ENCODE measurements around the gene RSBN1L. TPM values are rescaled to one million over a fixed set of nuclear protein-coding genes. Genes with fewer than 3 reads are reported as not detected.

The RSBN1L gene
- total RNA-seq, 1 donor from 2014 or later, result 10.4 TPM

DNA sequence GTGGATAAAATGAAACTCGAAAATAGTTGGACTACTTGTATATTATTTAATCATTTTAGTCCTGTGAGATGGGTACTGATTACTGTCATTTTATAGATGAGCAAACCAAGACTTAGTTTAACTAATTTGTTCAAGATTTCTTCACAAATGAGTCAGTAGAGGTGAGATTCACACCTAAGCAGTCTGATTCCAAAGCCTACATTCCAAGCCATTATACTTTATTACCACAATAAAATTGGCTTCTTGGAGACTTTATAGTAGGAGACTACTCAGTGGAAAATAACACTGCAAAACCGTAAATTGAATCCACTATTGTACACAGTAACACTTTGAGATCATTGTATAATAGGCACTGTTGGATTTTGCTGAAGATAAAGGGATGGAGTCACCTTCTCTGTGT, 104.5 kb downstream of the RSBN1L start:
- H3K27me3 Mint-ChIP-seq (ENCODE audit: low read depth), result no peaks in the 10 kb centered on the region
- peaks cover 10% of the 10 kb centered on the region for H3K9me3 Mint-ChIP-seq (ENCODE audit: low read depth)
- TF ChIP-seq, protein P1, sequence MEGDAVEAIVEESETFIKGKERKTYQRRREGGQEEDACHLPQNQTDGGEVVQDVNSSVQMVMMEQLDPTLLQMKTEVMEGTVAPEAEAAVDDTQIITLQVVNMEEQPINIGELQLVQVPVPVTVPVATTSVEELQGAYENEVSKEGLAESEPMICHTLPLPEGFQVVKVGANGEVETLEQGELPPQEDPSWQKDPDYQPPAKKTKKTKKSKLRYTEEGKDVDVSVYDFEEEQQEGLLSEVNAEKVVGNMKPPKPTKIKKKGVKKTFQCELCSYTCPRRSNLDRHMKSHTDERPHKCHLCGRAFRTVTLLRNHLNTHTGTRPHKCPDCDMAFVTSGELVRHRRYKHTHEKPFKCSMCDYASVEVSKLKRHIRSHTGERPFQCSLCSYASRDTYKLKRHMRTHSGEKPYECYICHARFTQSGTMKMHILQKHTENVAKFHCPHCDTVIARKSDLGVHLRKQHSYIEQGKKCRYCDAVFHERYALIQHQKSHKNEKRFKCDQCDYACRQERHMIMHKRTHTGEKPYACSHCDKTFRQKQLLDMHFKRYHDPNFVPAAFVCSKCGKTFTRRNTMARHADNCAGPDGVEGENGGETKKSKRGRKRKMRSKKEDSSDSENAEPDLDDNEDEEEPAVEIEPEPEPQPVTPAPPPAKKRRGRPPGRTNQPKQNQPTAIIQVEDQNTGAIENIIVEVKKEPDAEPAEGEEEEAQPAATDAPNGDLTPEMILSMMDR (IDR thresholded peaks at IDR 0.05), result no peak
- no peak overlapping the region for H3K27ac Mint-ChIP-seq (ENCODE audit: unreplicated experiment)
- H3K36me3 Mint-ChIP-seq (ENCODE audit: low read depth), result no peaks in the 10 kb centered on the region
- peaks cover 40% of the 10 kb centered on the region for H3K4me1 Mint-ChIP-seq (ENCODE audit: low read depth)
- DNase-seq (ENCODE audit: low spot score), result no peak
- H3K4me3 Mint-ChIP-seq (ENCODE audit: unreplicated experiment), result no peak overlapping the region

DNA sequence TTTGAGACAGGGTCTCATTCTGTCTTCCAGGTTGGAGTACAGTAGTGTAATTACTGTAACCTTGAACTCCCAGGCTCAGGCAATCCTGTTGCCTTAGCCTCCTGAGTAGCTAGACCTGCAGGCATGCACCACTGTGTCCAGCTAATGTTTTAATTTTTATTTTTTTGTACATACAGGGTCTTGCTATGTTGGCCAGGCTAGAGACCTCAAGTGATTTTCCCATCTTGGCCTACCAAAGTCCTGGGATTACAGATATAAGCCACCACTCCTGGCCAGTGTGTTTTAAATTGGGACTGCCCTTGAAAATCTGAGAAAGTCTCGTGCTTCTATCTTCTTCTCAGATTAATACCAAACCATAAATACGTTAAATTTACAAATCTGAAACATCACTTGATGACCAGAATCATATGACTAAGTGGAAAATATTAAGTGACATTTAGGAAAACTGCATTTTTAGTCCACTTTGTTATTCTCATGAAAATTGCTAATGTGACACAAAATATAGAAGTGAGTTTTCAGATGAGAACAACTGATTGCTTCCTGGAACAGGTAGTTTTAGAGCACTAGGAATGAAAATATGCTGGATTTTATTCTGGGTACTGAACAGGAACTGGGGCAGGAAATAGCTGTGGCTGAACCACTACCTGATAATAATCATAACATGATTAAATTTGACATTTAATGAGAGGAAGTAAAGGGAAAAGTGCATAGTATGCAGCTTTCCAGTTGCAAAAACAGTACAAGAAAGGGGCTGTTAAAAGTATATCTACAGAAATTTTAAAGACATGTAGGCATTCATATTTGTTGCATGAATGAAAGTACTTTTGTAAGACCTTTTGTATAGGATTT, 106.5 kb downstream of the RSBN1L start:
- peaks cover 27% of the 10 kb centered on the region for H3K9me3 Mint-ChIP-seq (ENCODE audit: low read depth)
- TF ChIP-seq, protein P1 (IDR thresholded peaks at IDR 0.05), result no peak
- peaks cover 24% of the 10 kb centered on the region for H3K4me1 Mint-ChIP-seq (ENCODE audit: low read depth)
- no peak overlapping the region for H3K4me3 Mint-ChIP-seq (ENCODE audit: unreplicated experiment)
- no peak for DNase-seq (ENCODE audit: low spot score)
- H3K27me3 Mint-ChIP-seq (ENCODE audit: low read depth), result no peaks in the 10 kb centered on the region
- H3K36me3 Mint-ChIP-seq (ENCODE audit: low read depth), result peaks cover 4% of the 10 kb centered on the region
- no peak overlapping the region for H3K27ac Mint-ChIP-seq (ENCODE audit: unreplicated experiment)

DNA sequence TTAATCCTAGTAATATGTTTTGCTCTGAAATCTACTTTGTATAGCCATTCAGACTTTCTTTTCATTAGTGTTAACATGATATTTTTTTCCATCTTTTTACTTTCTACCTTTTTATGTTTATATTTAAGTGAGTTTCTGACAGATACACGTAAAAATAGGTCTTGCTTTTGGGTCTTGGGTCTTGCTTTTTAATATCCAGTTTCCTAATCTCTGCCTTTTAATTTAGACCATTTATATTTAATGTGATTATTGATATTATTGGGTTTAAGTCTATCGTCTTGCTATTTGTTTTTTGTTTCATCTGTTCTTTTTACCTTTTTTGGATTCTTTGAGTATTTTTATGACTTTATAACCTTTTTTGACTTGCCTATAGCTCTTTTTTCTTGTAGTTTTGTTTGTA, 110.2 kb downstream of the RSBN1L start:
- no peak overlapping the region for H3K4me3 Mint-ChIP-seq (ENCODE audit: unreplicated experiment)
- peaks cover 8% of the 10 kb centered on the region for H3K36me3 Mint-ChIP-seq (ENCODE audit: low read depth)
- no peaks in the 10 kb centered on the region for H3K27me3 Mint-ChIP-seq (ENCODE audit: low read depth)
- no peak overlapping the region for H3K27ac Mint-ChIP-seq (ENCODE audit: unreplicated experiment)
- DNase-seq (ENCODE audit: low spot score), result no peak
- H3K4me1 Mint-ChIP-seq (ENCODE audit: low read depth), result peaks cover 9% of the 10 kb centered on the region
- TF ChIP-seq, protein P1 (IDR thresholded peaks at IDR 0.05), result no peak
- H3K9me3 Mint-ChIP-seq (ENCODE audit: low read depth), result peaks cover 36% of the 10 kb centered on the region

DNA sequence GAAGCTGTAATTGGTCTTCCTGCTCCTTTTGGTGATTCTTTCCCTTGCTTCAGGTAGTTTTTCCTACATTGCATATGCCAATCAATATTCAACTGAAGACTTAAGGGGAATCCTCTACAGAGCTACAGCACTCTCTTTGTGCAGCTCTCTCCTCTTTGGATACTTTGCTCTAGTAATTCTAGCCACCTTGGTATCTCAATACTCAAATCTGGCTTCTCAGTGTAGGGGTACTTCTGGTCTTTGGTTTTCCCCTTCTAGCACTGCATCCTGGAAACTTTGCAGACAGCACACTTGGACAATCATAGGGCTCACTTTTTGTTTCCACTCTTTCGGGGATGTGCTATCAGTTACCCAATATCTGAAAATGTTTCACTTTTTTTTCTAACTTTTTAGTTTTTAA, 112.3 kb downstream of the RSBN1L start:
- Mint-ChIP-seq H3K36me3 (ENCODE audit: low read depth) (peaks cover 8% of the 10 kb centered on the region), H3K4me1 (ENCODE audit: low read depth) (peaks cover 24% of the 10 kb centered on the region), H3K27ac (ENCODE audit: unreplicated experiment) (no peak overlapping the region), H3K4me3 (ENCODE audit: unreplicated experiment) (no peak overlapping the region), H3K9me3 (ENCODE audit: low read depth) (peaks cover 40% of the 10 kb centered on the region), H3K27me3 (ENCODE audit: low read depth) (no peaks in the 10 kb centered on the region)
- DNase-seq (ENCODE audit: low spot score), result no peak
- TF ChIP-seq, protein P1 (IDR thresholded peaks at IDR 0.05), result no peak

DNA sequence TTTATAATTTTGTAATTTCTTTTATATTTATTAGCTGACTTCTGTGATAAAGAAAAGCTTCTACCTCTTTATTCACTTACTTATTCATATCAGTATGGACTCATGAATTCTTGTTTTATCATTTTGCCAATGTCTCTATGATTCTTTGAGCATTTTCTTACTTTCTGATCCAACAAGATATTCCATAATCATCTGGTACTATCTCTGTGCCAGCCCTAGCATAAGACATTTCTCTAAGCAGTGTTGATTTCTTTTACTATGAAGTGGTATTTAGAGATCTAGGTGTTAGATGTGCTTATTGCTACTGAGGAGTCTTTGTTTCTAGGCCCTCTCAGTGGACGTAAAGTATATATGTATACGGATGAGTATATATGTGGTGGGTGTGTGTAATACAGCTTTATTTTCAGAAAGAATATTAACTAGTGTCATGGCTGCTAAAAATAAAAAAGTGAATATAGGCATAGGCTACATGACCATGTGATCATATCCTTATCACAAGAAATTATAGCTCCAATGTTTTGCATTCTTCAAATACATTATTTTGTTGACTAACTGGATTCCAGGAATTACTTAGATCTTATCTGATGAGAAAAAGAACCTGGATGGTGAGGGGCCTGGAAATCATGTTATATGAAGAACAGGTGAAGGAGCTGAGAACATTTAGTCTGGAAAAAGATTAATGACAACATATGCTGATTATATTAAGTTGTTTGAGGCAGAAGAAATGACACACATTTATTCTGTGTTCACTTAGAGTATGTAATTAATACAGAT, 115.4 kb downstream of the RSBN1L start:
- Mint-ChIP-seq H3K9me3 (ENCODE audit: low read depth) (peaks cover 25% of the 10 kb centered on the region), H3K4me3 (ENCODE audit: unreplicated experiment) (no peak overlapping the region), H3K4me1 (ENCODE audit: low read depth) (peaks cover 26% of the 10 kb centered on the region), H3K36me3 (ENCODE audit: low read depth) (peaks cover 7% of the 10 kb centered on the region), H3K27me3 (ENCODE audit: low read depth) (no peaks in the 10 kb centered on the region), H3K27ac (ENCODE audit: unreplicated experiment) (peak overlapping the region; percentile 93)
- TF ChIP-seq, protein P1 (IDR thresholded peaks at IDR 0.05), result no peak
- DNase-seq (ENCODE audit: low spot score), result no peak
